Left kidney (tissue), 8 donors: ENCODE results near the gene AP5M1. TPM values are rescaled to one million over a fixed set of nuclear protein-coding genes. Genes with fewer than 3 reads are reported as not detected.
"Not testable (repeated sequence)": the region's sequence is repeated elsewhere in the genome, so short reads cannot be mapped to it uniquely, and the experiment has no call there.

ENCODE experiments used
- DNase-seq: peaks from one replicate; pipeline ENCODE4 v3.0.0-alpha.2; 2013
- long read RNA-seq, 8 donors: transcript quantifications; one replicate each; lab custom pipeline, GENCODE V29; 2026
- polyA plus RNA-seq: library from polyadenylated mRNA; unstranded; fragments of 120-200 nt; gene quantifications from one replicate; pipeline ENCODE4 v1.2.1, GENCODE V29; 2013; ENCODE audit not compliant: insufficient read length

AP5M1 gene, protein sequence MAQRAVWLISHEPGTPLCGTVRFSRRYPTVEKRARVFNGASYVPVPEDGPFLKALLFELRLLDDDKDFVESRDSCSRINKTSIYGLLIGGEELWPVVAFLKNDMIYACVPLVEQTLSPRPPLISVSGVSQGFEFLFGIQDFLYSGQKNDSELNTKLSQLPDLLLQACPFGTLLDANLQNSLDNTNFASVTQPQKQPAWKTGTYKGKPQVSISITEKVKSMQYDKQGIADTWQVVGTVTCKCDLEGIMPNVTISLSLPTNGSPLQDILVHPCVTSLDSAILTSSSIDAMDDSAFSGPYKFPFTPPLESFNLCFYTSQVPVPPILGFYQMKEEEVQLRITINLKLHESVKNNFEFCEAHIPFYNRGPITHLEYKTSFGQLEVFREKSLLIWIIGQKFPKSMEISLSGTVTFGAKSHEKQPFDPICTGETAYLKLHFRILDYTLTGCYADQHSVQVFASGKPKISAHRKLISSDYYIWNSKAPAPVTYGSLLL
- polyA plus RNA-seq, result 65.8 TPM
- long read RNA-seq, donor 1, full-length matches to known transcripts, result 6 of 6 reads
- long read RNA-seq, donor 1, partial matches to known transcripts, result 0 of 6 reads
- long read RNA-seq, donor 1, other reads (novel, unspliced or antisense), result 0 of 6 reads
- long read RNA-seq, donor 2, full-length matches to known transcripts, result 12 of 12 reads
- long read RNA-seq, donor 2, partial matches to known transcripts, result 0 of 12 reads
- long read RNA-seq, donor 2, other reads (novel, unspliced or antisense), result 0 of 12 reads
- long read RNA-seq, donor 3, full-length matches to known transcripts, result 9 of 9 reads
- long read RNA-seq, donor 3, partial matches to known transcripts, result 0 of 9 reads
- long read RNA-seq, donor 3, other reads (novel, unspliced or antisense), result 0 of 9 reads
- long read RNA-seq, donor 4, result 0 reads
- long read RNA-seq, donor 5, full-length matches to known transcripts, result 7 of 7 reads
- long read RNA-seq, donor 5, partial matches to known transcripts, result 0 of 7 reads
- long read RNA-seq, donor 5, other reads (novel, unspliced or antisense), result 0 of 7 reads
- long read RNA-seq, donor 6, full-length matches to known transcripts, result 7 of 15 reads
- long read RNA-seq, donor 6, partial matches to known transcripts, result 8 of 15 reads
- long read RNA-seq, donor 6, other reads (novel, unspliced or antisense), result 0 of 15 reads
- long read RNA-seq, donor 7, full-length matches to known transcripts, result 19 of 205 reads
- long read RNA-seq, donor 7, partial matches to known transcripts, result 179 of 205 reads
- long read RNA-seq, donor 7, other reads (novel, unspliced or antisense), result 7 of 205 reads
- long read RNA-seq, donor 8, full-length matches to known transcripts, result 11 of 11 reads
- long read RNA-seq, donor 8, partial matches to known transcripts, result 0 of 11 reads
- long read RNA-seq, donor 8, other reads (novel, unspliced or antisense), result 0 of 11 reads

DNA sequence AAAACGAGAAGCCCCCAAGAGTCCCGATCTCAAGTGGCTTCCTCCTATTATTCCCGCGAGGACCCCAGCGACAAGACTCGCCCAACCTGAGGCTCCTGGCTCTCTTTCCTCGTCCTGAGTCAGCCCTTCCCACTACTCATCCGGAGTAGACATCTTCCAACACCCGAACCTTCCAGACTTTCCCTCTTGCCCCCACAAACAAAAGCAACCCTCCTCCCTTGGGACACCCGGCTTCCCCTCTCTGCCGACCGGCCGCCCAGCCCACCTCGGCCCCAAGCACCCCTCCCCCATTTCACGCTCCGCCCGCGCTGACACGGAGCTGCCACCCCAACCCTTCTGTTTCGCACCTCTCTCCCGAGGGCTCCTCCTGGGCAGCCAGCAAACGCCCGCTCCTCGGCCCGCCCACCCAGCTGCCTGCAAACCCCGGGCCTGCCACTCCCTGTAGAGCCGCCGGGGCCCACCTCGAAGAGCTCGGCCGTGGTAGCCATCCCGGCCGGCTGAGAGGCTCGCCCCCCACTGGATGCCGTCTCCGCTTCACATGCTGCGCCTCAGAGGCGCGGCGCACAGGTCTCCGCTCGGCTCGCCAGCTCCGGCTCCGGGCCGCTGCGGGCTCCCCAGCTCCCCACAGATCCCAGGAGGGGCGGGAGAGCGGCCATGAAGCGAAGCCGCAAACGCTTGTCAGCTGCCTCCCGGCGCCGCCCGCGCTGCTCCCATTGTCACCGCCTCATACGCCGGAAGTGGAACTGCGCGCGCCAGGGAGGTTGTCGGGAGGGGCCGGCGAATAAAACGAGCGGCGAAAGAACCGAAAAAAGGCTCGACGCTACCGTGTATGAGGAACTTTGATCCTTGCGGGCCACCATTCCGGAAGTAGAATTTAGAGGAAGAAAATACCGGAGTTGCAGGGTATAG lies at the start of gene AP5M1, which contains the start of gene EXOC5:
TSS of gene AP5M1 (plus strand) at position 811 of the 909 bp plus-strand sequence. CDS start 344 bp downstream, outside the sequence.
TSS of gene EXOC5 (minus strand) at position 745 of the 909 bp plus-strand sequence. CDS start at position 488, 257 bp downstream.
- DNase-seq, result peak; percentile 94

DNA sequence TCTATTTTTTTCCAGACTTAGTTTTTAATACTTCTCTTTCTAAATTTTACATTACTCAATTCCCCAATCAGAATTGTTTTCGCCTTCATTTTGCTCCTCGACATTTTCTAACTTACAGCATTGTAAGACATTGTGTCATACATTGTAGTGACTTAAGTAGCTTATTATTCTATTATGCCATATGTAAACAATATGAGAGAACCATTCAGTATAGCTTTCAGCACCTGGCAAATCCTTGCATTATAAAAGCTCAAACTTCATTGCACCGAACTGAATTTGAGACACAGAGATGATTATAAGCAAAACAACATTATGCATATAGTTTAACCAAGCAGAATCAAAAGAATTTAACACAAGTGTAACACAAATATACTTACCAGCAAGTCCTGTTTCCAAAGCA lies 46.8 kb upstream of the AP5M1 start:
- DNase-seq, result no peak

DNA sequence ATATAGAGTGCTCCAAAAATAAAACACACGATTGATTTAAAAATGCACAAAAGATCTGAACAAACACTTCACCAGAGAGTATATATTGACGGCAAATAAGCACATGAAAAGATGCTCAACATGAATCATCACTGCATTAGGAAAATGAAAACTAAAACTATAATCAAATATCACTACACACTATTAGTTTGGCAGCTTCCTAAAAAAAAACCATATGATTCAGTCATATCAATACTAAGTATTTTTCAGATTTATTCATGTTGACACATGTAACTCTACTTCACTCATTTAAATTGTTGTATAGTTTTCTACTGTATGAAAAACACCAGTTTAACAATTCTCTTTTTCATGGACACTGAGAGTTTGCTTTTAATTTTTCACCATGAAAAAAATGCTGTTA lies 41.7 kb upstream of the AP5M1 start:
- DNase-seq, result no peak

DNA sequence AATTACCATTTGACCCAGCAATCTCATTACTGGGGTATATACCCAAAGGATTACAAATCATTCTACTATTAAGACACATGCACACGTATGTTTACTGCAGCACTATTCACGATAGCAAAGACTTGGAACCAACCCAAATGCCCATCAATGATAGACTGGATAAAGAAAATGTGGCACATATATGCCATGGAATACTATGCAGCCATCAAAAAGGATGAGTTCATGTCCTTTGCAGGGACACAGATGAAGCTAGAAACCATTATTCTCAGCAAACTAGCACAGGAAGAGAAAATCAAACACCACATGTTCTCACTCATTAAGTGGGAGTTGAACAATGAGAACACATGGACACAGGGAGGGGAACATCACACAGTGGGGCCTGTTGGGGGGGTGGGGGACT lies 40.5 kb upstream of the AP5M1 start:
- not testable (repeated sequence) for DNase-seq

DNA sequence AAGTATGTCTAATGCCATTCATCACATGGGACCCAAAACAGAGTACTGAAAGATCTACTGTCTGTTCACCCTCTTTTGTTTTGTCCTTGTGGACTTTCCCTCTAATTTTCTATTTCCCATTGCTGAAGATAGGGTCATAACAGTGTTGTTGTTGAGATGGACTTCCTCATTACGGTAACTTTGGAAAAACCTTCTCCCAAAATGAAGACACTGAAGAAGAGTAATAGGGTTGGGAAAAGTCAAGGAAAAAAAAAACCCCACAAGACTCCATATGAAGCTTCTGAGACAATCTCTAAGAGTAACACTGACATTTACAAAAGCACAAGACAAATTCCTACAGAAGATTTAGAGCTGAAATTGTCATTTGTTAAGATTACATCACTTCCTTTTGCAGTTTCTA lies 36.8 kb upstream of the AP5M1 start:
- no peak for DNase-seq

DNA sequence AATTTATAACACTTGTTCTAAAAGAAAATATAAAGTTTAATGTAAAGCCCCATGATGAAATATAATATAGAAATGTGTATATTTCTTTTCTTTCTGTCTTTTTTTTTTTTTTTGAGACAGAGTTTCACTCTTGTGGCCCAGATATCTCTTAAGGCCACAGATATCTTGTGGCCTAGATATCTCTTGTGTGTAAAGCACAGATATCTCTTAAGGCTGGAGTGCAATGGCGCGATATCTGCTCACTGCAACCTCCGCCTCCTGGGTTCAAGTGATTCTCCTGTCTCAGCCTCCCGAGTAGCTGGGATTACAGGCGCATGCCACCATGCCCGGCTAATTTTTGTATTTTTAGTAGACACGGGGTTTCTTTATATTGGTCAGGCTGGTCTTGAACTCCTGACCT lies 28.7 kb upstream of the AP5M1 start:
- DNase-seq, result not testable (repeated sequence)

DNA sequence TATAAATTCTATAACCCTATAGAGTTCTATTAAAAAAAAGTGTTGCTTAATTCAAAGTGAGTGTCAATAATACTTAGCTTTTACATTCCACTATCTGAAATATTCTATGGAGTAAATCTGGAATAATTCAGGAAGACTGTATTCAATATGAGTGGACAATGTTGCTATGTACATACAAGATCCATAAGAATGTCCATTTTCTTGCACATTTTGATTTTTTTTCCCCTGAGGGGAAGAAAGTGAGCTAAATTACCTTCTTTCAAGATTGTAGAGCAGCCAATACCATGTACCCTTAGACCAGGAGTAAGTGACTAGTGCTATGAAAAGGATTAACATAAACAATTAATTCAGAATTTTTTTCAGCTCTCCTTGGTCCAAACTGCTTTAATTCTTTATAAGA lies 25.5 kb upstream of the AP5M1 start:
- no peak for DNase-seq

DNA sequence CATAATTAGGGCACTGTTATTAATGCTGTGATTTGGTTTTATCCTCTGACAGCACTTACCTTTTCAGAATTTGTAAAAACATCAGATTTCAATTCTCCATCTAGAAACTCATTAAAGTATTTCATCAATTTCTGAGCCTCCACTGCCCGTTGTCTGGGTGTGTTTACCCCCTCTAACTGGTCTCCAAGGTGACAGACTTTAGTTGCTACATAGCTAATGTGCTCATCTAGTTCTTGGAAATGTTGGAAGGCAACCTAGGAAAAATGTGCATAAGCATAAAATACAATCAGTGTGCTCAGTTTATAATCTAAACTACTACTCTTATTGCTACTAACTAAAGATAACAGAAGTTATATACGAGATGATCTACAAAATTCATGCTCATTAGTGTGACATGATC lies 24.7 kb upstream of the AP5M1 start:
- no peak for DNase-seq

DNA sequence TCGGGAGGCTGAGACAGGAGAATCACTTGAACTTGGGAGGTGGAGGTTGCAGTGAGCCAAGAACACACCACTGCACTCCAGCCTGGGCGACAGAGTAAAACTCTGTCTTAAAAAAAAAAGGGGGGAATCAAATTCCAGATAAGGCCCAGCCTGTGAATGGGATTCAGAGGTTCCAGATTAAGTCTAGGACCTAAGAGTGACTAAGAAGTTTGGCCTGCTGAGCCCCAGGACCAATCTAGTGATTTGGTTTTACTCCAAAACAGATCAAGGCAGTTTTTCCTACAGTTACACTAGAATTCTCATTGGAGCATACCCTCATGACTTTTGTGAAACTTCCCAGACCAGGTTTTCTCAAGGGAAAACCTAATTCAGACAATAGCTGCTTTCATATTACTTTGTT lies 22.8 kb upstream of the AP5M1 start:
- DNase-seq, result no peak

DNA sequence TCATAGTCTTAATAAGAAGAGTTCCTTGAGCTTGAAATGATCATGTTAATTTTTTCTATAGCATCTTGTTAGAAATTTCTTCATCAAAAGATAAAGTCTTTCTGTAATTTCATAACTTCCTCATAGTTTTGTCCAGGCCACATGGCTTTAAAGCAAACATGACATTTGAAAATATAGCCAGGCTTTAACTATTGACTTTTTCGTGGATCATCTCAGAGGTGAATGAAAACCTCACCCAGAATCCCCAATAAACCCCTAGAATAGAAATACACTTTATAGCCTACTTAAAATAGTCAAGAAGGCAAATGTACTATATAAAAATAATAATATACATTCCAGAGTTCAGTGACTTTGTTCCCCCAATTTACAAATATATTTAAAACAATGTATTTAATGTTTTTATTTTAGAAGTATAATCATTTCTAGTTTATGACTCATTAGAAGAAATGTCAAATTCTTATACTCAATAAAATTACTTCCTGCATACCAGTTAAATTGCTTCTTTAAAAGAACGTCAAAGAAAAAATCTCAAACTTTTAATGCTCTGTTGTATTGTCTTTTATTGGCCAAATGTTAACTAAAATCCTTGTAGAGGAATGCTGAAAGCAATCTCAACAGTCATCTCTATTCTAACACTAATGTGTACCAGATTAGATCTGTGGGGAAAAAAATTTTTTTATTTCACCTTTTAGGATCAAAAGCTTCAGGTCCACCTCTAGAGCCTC lies 21.7 kb upstream of the AP5M1 start:
- DNase-seq, result no peak

DNA sequence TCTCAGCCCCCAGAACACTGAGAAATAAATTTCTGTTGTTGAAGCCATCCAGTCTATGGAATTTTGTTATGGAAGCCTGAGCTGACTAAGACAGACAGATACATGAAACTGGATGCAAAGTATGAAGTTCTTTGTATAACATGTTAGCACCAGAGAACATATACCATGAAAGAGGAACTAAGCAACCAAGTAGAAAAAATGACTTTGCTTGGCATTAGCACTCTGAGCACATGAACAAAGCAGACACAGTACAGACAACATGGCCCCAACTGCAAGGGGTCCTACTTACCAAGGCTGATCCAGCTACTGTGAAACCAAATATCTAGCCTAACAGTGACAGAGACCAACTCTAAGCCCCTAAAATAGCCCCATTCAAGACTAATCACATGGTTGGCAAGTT lies 13.9 kb upstream of the AP5M1 start:
- no peak for DNase-seq

DNA sequence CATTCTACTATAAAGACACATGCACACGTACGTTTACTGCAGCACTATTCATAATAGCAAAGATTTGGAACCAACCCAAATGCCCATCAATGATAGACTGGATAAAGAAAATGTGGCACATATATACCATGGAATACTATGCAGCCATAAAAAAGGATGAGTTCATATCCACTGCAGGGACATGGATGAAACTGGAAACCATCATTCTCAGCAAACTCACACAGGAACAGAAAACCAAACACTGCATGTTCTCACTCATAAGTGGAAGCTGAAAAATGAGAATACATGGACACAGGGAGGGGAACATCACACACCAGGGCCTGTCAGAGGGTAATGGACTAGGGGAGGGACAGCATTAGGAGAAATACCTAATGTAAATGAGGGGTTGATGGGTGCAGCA lies 10.6 kb upstream of the AP5M1 start:
- not testable (repeated sequence) for DNase-seq

DNA sequence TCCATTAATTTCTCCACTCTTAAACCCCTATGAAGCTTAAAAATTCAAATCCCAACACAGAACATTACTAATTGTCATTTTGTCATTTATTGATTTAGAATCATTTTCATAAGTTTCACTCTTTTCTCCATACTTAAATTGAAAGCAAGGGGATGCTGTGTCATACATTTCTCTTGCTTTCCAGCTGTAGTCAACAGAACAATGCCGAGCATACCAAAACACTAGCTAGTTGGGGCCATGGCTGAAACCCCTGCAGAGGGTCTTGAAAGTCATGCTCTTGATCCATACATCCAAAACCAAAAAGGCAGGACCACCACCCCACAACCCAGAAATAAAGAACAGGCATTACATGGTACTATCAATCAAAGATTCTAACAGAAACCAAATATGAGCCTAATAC lies 9.1 kb upstream of the AP5M1 start:
- no peak for DNase-seq

DNA sequence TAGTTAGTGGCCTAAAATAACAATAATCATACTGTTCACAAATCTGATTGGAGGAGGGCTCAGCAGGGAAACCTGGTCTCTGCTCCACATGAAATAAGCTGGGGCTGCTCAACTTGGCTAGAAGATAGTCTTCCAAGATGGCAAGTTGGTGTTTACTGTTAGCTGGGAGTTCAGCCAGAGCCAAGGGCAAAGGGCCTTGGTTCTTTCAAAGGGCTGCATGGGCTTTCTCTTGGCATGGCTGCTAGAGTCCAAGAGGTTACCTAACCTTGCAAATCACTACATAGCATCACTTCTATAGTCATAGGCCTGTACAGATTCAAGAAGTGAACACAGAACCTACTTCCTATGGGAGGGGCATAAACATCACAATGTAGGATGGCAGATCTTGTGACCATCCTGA lies 7.2 kb upstream of the AP5M1 start:
- no peak for DNase-seq

DNA sequence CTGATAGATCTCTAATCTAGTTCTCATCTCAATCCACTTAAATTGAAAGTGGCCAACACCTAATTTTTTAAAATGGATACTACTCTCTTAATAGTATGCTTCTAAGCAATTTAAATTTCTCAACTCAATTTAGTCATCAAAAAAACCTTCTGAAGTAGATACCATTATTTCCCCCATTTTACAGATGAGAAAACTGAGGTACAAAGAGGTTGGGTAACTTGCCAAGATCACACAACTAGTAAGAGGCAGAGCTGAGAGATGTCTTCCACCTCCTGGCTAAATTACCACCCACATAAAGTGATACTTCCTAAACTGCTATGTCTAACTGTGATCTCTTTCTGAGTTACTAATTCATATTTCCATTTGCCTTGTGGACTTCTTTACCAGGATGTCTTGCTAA lies 6.7 kb upstream of the AP5M1 start:
- no peak for DNase-seq

DNA sequence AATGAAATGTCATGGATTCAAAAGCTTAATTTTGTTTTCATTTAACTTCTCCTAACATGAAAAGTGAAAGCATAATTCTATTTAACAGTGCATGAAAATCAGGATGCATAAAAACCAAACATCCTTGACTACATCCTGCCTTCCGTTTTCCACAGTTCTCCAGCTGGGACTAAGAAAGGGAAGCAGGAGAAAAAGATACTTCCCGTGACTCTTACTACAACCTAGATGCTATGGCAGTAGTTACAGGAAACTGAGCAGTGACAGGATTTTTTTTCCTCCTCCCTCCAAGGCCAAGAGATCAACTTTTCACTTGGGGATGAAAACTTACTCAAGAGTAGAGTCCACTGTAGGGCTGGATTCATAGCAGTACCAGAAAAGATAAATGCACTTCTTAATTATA lies 2.7 kb upstream of the AP5M1 start:
- peak; percentile 7 for DNase-seq

DNA sequence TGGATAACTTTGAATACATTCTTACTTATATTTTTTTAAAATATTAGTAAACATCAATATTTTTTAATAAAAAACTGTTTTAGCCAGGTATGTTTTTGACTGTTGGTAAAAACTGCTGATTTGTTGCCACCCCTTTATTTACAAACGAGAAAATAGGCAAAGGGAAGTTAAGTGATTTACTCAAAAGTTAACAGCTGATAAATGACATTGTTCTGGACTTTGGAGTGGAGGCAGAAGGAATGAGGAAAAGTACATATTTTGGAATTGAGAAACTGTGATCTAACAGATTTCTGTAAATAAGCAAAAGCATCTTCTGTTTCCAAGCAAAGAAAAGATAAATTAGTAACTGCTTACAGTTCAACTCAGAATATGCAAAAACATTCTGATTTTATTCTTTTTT lies 4.5 kb downstream of the AP5M1 start:
- no peak for DNase-seq

DNA sequence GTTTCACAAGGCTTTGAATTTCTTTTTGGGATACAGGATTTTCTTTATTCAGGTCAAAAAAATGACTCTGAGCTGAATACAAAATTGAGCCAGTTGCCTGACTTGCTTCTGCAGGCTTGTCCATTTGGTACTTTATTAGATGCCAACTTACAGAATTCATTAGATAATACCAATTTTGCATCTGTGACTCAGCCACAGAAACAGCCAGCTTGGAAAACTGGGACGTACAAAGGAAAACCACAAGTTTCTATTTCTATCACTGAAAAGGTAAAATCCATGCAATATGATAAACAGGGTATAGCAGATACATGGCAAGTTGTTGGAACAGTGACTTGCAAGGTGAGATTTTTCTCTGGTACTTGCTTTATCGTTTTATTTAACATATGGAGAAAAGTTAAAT lies 5.8 kb downstream of the AP5M1 start:
- DNase-seq, result no peak

DNA sequence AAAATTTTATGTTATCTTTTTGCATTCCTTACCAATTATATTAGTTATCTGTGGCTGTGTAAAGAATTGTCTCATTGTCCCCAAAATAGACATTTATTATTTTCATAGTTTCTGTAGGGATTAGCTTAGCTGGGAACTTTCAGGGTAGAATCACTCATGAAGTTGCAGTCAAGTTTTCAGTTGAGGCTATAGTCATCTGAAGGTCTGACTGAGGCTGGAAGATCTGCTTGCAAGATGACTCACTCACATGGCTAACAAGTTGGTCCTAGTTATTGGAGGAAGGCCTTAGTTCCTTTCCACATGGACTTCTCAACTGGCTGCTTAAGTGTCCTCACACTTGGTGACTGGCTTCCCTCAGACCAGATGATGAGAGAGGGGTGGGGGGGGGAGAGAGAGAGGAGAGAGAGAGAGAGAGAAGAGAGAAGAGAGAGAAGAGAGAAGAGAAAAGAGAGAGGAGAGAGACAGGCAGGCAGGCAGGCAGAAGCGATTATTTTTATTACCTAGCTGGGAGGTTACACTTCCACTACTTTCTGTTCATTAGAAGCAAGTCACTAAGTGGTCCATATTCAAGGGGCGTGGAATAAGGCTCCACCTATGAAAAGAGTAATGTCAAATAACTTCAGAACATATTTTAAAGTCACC lies 6.4 kb downstream of the AP5M1 start:
- DNase-seq, result no peak

DNA sequence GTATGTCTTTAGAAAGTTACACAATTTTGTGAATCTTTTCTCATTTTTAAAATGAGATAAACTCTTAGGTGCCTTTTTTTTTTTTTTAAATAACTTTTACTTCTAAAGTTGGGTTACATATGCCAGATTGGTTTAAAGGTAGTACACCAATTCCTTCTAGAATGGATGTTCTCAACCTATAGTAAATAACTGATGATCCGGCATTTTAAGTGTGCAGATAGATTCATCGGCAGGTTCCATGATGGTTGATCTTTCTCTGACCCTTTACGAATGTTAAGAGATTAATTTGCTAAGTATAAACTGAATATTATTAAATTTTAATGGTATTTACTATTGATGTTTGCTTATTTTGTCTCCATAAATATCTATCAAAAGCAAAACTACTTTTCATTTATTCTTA lies 8.3 kb downstream of the AP5M1 start:
- no peak for DNase-seq
